AG04450 (cell line): ENCODE data around the gene PLEKHA6. TPM values are rescaled to one million over a fixed set of nuclear protein-coding genes. Genes with fewer than 3 reads are reported as not detected.
A peak's percentile ranks its signal among the peaks of the same experiment; 100 is the strongest.

ENCODE experiments used
- CTCF ChIA-PET: fragments of 300-600, 350-600 bp; formaldehyde crosslinking; extraction: SDS; loops from one replicate; lab custom pipeline; 2022; ENCODE audit warnings: antibody characterized with exemption, inconsistent platforms; lab: Charles Lee
- POLR2A ChIA-PET: fragments of 350-600 bp; formaldehyde crosslinking; extraction: SDS; loops from one replicate; lab custom pipeline; 2021; ENCODE audit warnings: antibody characterized with exemption, inconsistent platforms; lab: Yijun Ruan, JAX
- DNase-seq: peaks from one replicate; pipeline ENCODE4 v3.0.0-alpha.2; 2011; ENCODE audit warnings: low read depth, low spot score
- H3K27ac ChIP-seq: one replicate; pipeline ENCODE4 v1.5.1; 2012; ENCODE audit warnings: low read depth, low read length, control low read depth
- H3K27me3 ChIP-seq: one replicate; pipeline ENCODE4 v1.6.0; 2012; ENCODE audit warnings: low read length; ENCODE audit not compliant: control insufficient read depth, insufficient read depth
- H3K4me3 ChIP-seq: 2 replicates; pipeline ENCODE4 v1.5.1; 2011; ENCODE audit warnings: mild to moderate bottlenecking, low read depth, low read length, control low read depth
- H3K9me3 ChIP-seq: 2 replicates; pipeline ENCODE4 v1.5.1; 2012; ENCODE audit warnings: low read length; ENCODE audit not compliant: control insufficient read depth, insufficient read depth
- polyA plus RNA-seq: library from polyadenylated mRNA; depleted of rRNA; stranded (reverse); fragments of >200 nt; gene quantifications from 2 replicates; pipeline ENCODE4 v1.2.3, GENCODE V29; 2011
- TF ChIP-seq, protein P1 (sequence below): IDR thresholded peaks from 2 replicates; pipeline ENCODE4 v1.5.1; 2011; ENCODE audit warnings: low read depth, low read length, control low read depth, inconsistent platforms

Gene PLEKHA6
- polyA plus RNA-seq, 1 experiment = 6.8 TPM

- CTCF ChIA-PET = interaction anchor here (0.6 to 1.5 kb wide), 5 partner anchors 12 to 80 kb away, joined by 3 to 8 read pairs (median 3); no protein-coding TSS in a partner anchor
These were observed 75.7 kb downstream of the PLEKHA6 start for GRCh38 chr1:204283711-204284651.

DNA sequence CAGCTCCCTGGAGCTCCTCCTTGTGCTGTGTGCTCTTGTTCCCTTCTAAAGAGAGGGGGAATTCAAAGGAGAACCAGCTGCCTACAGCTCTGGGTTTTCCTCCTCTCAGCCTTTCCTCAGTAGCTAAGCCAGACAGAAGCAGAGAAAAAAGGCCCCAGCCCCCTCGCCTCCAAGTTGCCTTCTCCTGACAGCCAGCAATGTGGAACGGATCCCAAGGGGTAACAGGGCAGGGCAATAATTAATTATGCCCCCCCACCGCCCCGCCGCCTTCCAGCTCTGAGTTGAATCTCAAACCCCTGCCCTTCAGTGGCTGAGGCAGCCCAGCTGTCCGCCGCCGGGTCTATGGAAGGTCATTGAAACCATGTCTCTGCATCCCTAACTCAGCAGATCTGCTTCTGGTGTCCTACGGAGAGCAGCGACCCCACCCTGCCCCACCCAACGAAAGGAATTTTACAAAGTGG is 76.9 kb downstream of the PLEKHA6 start:
- TF ChIP-seq, protein P1, sequence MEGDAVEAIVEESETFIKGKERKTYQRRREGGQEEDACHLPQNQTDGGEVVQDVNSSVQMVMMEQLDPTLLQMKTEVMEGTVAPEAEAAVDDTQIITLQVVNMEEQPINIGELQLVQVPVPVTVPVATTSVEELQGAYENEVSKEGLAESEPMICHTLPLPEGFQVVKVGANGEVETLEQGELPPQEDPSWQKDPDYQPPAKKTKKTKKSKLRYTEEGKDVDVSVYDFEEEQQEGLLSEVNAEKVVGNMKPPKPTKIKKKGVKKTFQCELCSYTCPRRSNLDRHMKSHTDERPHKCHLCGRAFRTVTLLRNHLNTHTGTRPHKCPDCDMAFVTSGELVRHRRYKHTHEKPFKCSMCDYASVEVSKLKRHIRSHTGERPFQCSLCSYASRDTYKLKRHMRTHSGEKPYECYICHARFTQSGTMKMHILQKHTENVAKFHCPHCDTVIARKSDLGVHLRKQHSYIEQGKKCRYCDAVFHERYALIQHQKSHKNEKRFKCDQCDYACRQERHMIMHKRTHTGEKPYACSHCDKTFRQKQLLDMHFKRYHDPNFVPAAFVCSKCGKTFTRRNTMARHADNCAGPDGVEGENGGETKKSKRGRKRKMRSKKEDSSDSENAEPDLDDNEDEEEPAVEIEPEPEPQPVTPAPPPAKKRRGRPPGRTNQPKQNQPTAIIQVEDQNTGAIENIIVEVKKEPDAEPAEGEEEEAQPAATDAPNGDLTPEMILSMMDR = no peak
- ChIA-PET POLR2A (no interaction called here), CTCF (interaction anchor here (1.0 to 1.9 kb wide), 5 partner anchors 24 to 85 kb away, joined by 3 to 8 read pairs (median 5); no protein-coding TSS in a partner anchor)
- H3K4me3 ChIP-seq = no peak overlapping the region
- H3K27ac ChIP-seq = peak overlapping the region; percentile 11
- H3K9me3 ChIP-seq = no peaks in the 10 kb centered on the region
- H3K27me3 ChIP-seq = peaks cover 4% of the 10 kb centered on the region
- DNase-seq = no peak

More at GRCh38 chr1:204283711-204284651, 75.7 kb downstream of the PLEKHA6 start:
- TF ChIP-seq, protein P1 = no peak
- no peak overlapping the region for H3K4me3 ChIP-seq
- DNase-seq = no peak
- POLR2A ChIA-PET = no interaction called here
- H3K27ac ChIP-seq = no peak overlapping the region
- H3K9me3 ChIP-seq = no peaks in the 10 kb centered on the region
- peaks cover 3% of the 10 kb centered on the region for H3K27me3 ChIP-seq

- peaks cover 12% of the 10 kb centered on the region for H3K27me3 ChIP-seq
- ChIA-PET CTCF (interaction anchor here (1.0 to 2.7 kb wide), 2 partner anchors 22 to 83 kb away, joined by 4 to 12 read pairs; no protein-coding TSS in a partner anchor), POLR2A (no interaction called here)
- no peak overlapping the region for H3K4me3 ChIP-seq
- H3K9me3 ChIP-seq = no peaks in the 10 kb centered on the region
- DNase-seq = no peak
- H3K27ac ChIP-seq = no peak overlapping the region
- TF ChIP-seq, protein P1 = no peak
These were observed 79.4 kb downstream of the PLEKHA6 start for GRCh38 chr1:204280099-204280961.

- Histone ChIP-seq H3K9me3 (no peaks in the 10 kb centered on the region), H3K4me3 (no peak overlapping the region), H3K27me3 (peaks cover 12% of the 10 kb centered on the region), H3K27ac (no peak overlapping the region)
- TF ChIP-seq, protein P1 = no peak
- ChIA-PET CTCF (interaction anchor here (0.8 to 2.7 kb wide), 5 partner anchors 21 to 85 kb away, joined by 3 to 12 read pairs (median 4); partner anchors contain the start of gene GOLT1A), POLR2A (no interaction called here)
- no peak for DNase-seq
These were observed 80.8 kb downstream of the PLEKHA6 start for GRCh38 chr1:204278958-204279357.
